Body of pancreas (tissue), 4 donors: ENCODE results near the gene SLC26A11. TPM values are rescaled to one million over a fixed set of nuclear protein-coding genes. Genes with fewer than 3 reads are reported as not detected.

Source experiments
- ATAC-seq: fragments of 150-250 bp; one replicate; pipeline ENCODE4 v1.9.1; 2016
- DNase-seq, 4 donors: peaks; one replicate each; pipeline ENCODE4 v3.0.0-alpha.2; 2019
- H3K27ac ChIP-seq, 4 donors: fragments of 200-600 bp; sonication (generic); 1 replicate in 3 of 4; 2 replicates in 1 of 4; pipeline versions ENCODE4 v1.5.1 to v1.6.1; 2016 to 2019; ENCODE audit warnings: mild to moderate bottlenecking in 1 of 4, mixed read lengths in 1 of 4, moderate library complexity in 1 of 4
- H3K27me3 ChIP-seq, 2 donors: fragments of 200-600 bp; sonication (generic); one replicate each; pipeline ENCODE4 v1.6.0; 2016; ENCODE audit warnings: mild to moderate bottlenecking in 1 of 2
- H3K36me3 ChIP-seq, 2 donors: fragments of 200-600 bp; sonication (generic); replicated peaks in 1 of 2; 2 replicates each; pipeline ENCODE4 v1.5.1; 2016; ENCODE audit warnings: low read depth in 2 of 2; ENCODE audit not compliant: insufficient read depth in 1 of 2
- H3K4me1 ChIP-seq: fragments of 200-600 bp; sonication (generic); one replicate; pipeline ENCODE4 v1.6.0; 2016
- H3K4me3 ChIP-seq, 2 donors: fragments of 200-600 bp; sonication (generic); 1 replicate in 1 of 2; 2 replicates in 1 of 2; pipeline ENCODE4 v1.5.1; 2016 to 2019
- H3K9me3 ChIP-seq, 3 donors: fragments of 200-600 bp; sonication (generic); 1 replicate in 2 of 3; 2 replicates in 1 of 3; pipeline ENCODE4 v1.5.1; 2016
- POLR2A ChIP-seq, 3 donors: fragments of 450-650 bp; IDR thresholded peaks; one replicate each; pipeline ENCODE4 v1.6.1; 2016; ENCODE audit warnings: antibody characterized with exemption in 3 of 3, mild to moderate bottlenecking in 2 of 3
- WGBS, 2 donors: methylation state at CpG; one replicate each; pipeline ENCODE4 v1.1.5; 2017; 5-methylcytosine and 5-hydroxymethylcytosine counted together
- intact Hi-C: fragments of 100-400 bp; cut with DNase I; formaldehyde crosslinking; loops from one replicate; pipeline ENCODE4 v1.15.1; 2023
- total RNA-seq, 2 donors: library from RNA; depleted of rRNA; stranded (reverse); fragments of >200 nt; gene quantifications; one replicate each; pipeline ENCODE4 v1.1.0, GENCODE V29; 2016
- TF ChIP-seq, protein P1 (sequence below), 7 experiments: fragments of 450-650 bp in 4 of 7; fragments of 200-600 bp in 3 of 7; sonication (generic) in 3 of 7; IDR thresholded peaks; one replicate each; pipeline ENCODE4 v1.5.1; 2016 to 2019; ENCODE audit warnings: antibody characterized with exemption in 7 of 7

The SLC26A11 gene
- total RNA-seq, 2 donors from 2014 or later, result 7.5 to 11.5 TPM

DNA sequence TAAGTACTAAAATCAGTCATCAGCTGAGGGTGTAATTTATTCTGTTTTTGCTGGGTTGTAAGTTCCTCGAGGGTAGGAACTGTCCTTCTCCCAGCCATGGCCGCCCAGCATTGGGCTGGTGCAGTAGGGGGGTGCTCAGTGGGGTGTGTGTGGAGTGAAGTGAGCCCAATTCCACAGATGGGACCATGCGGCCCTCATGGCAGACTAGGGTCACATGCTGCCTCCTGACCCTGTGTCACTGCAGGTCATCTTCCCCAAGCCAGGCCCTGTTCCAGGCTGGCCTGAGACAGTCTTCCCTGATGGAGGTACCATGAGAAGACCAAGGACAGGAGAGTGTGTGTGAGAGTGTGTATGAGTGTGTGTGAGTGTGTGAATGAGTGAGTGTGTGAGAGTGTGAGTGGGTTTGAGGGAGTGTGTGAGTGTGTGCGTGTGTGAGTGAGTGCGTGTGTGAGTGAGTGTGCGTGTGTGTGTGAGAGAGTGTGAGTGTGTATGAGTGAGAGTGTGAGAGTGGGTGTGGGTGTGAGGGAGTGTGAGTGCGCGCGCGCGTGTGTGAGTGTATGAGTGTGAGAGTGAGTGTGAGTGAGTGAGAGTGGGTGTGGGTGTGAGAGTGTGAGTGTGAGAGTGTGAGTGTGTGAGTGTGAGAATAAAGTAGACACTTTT is 3.7 kb downstream of the SLC26A11 start:
- no peak for DNase-seq
- intact Hi-C loops, result no loop called here
- 94 to 95% methylated on average over 11 of the region's 11 CpGs for WGBS, 2 donors

GRCh38 chr17:80224683-80225082 is 4.5 kb downstream of the SLC26A11 start:
- WGBS, 2 donors, result 75 to 88% methylated on average over 5 to 6 of the region's 6 CpGs
- H3K36me3 ChIP-seq, result peaks cover 0 to 1% of the 10 kb centered on the region in 2 donors
- H3K27me3 ChIP-seq, result no peaks in the 10 kb centered on the region
- H3K4me3 ChIP-seq, result no peak overlapping the region
- intact Hi-C loops, result no loop called here
- ATAC-seq (no peak), DNase-seq (no peak)
- no peaks in the 10 kb centered on the region for H3K9me3 ChIP-seq
- TF ChIP-seq POLR2A (IDR thresholded peaks at IDR 0.05), result no peak
- TF ChIP-seq, protein P1, sequence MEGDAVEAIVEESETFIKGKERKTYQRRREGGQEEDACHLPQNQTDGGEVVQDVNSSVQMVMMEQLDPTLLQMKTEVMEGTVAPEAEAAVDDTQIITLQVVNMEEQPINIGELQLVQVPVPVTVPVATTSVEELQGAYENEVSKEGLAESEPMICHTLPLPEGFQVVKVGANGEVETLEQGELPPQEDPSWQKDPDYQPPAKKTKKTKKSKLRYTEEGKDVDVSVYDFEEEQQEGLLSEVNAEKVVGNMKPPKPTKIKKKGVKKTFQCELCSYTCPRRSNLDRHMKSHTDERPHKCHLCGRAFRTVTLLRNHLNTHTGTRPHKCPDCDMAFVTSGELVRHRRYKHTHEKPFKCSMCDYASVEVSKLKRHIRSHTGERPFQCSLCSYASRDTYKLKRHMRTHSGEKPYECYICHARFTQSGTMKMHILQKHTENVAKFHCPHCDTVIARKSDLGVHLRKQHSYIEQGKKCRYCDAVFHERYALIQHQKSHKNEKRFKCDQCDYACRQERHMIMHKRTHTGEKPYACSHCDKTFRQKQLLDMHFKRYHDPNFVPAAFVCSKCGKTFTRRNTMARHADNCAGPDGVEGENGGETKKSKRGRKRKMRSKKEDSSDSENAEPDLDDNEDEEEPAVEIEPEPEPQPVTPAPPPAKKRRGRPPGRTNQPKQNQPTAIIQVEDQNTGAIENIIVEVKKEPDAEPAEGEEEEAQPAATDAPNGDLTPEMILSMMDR (IDR thresholded peaks at IDR 0.05), result no peak
- H3K27ac ChIP-seq, result no peak overlapping the region
- H3K4me1 ChIP-seq, result peaks cover 10% of the 10 kb centered on the region

More for the DNA sequence above, 3.7 kb downstream of the SLC26A11 start:
- Histone ChIP-seq H3K4me3 (no peak overlapping the region), H3K27me3 (no peaks in the 10 kb centered on the region), H3K4me1 (peaks cover 17% of the 10 kb centered on the region), H3K9me3 (no peaks in the 10 kb centered on the region), H3K36me3 (peaks cover 0 to 1% of the 10 kb centered on the region in 2 donors), H3K27ac (no peak overlapping the region)
- no peak for ATAC-seq
- no peak for TF ChIP-seq POLR2A (IDR thresholded peaks at IDR 0.05)
- TF ChIP-seq, protein P1 (IDR thresholded peaks at IDR 0.05), result no peak

- DNase-seq (no peak), ATAC-seq (no peak)
- TF ChIP-seq, protein P1 (IDR thresholded peaks at IDR 0.05), result no peak
- no peak for TF ChIP-seq POLR2A (IDR thresholded peaks at IDR 0.05)
- intact Hi-C loops, result no loop called here
- H3K27me3 ChIP-seq, result no peaks in the 10 kb centered on the region
- peaks cover 0 to 1% of the 10 kb centered on the region in 2 donors for H3K36me3 ChIP-seq
- no peak overlapping the region for H3K27ac ChIP-seq
- WGBS, 2 donors, result 82% methylated on average over 4 to 6 of the region's 6 CpGs
- H3K9me3 ChIP-seq, result no peaks in the 10 kb centered on the region
- no peak overlapping the region for H3K4me3 ChIP-seq
- H3K4me1 ChIP-seq, result peaks cover 9% of the 10 kb centered on the region
Measured at GRCh38 chr17:80225230-80225629, 5.0 kb downstream of the SLC26A11 start.

GRCh38 chr17:80227156-80227555 is 6.9 kb downstream of the SLC26A11 start:
- intact Hi-C loops, result no loop called here
- no peak for DNase-seq
- Histone ChIP-seq H3K36me3 (peaks cover 0 to 3% of the 10 kb centered on the region in 2 donors), H3K4me3 (no peak overlapping the region), H3K9me3 (no peaks in the 10 kb centered on the region), H3K4me1 (no peaks in the 10 kb centered on the region), H3K27me3 (no peaks in the 10 kb centered on the region), H3K27ac (no peak overlapping the region)
- ATAC-seq, result no peak
- WGBS, 2 donors, result 94% methylated on average over 4 of the region's 4 CpGs; no CpG with 5 or more reads in 1 of the 2 donors
- TF ChIP-seq POLR2A (IDR thresholded peaks at IDR 0.05), result no peak
- TF ChIP-seq, protein P1 (IDR thresholded peaks at IDR 0.05), result no peak

DNA sequence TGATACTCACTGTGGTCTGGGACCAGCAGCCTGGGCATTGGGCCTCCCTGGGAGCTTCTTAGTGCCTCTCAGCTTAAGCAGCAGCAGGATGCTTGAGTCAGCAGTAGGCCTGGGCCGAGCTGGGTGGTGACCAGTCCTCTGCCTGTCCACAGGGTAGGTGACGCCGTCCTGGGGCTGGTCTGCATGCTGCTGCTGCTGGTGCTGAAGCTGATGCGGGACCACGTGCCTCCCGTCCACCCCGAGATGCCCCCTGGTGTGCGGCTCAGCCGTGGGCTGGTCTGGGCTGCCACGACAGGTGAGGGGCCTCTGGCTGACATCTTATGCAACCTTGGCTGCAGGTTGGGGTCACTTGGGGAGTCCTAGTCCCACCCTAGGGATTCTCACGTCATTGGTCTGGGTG is 7.4 kb downstream of the SLC26A11 start:
- no peak for DNase-seq
- no peaks in the 10 kb centered on the region for H3K27me3 ChIP-seq
- TF ChIP-seq, protein P1 (IDR thresholded peaks at IDR 0.05), result no peak
- no peak for TF ChIP-seq POLR2A (IDR thresholded peaks at IDR 0.05)
- H3K9me3 ChIP-seq, result no peaks in the 10 kb centered on the region
- intact Hi-C loops, result no loop called here
- H3K27ac ChIP-seq, result no peak overlapping the region
- no peak overlapping the region for H3K4me3 ChIP-seq
- no peak for ATAC-seq
- peaks cover 0 to 3% of the 10 kb centered on the region in 2 donors for H3K36me3 ChIP-seq
- 93 to 96% methylated on average over 3 to 10 of the region's 11 CpGs for WGBS, 2 donors
- H3K4me1 ChIP-seq, result no peaks in the 10 kb centered on the region
